Renal cortex interstitium (tissue), 11 donors: Measurements from ENCODE around the gene CPM. TPM values are rescaled to one million over a fixed set of nuclear protein-coding genes. Genes with fewer than 3 reads are reported as not detected.
"Not testable (repeated sequence)": the region's sequence is repeated elsewhere in the genome, so short reads cannot be mapped to it uniquely, and the experiment has no call there.

ENCODE experiments used
- DNase-seq, 11 donors: peaks; one replicate each; pipeline ENCODE4 v3.0.0-alpha.2; 2013; ENCODE audit warnings: low read depth in 9 of 11, low spot score in 4 of 11; ENCODE audit errors: extremely low read depth in 1 of 11
- polyA plus RNA-seq, 3 donors: library from polyadenylated mRNA; unstranded; fragments of 120-200 nt; gene quantifications; one replicate each; pipeline ENCODE4 v1.2.1, GENCODE V29; 2013; ENCODE audit not compliant: insufficient read length in 3 of 3

CPM gene
- polyA plus RNA-seq, 3 donors: 23.3 to 35.6 (median 30.9) TPM

- peak; percentile 74 to 92 (median 88) for DNase-seq
Observed at GRCh38 chr12:68807576-68808387, 125.2 kb downstream of the CPM start, which contains the start of gene MDM2. Gene MDM2 (plus strand): TSS chr12:68808177. CDS start chr12:68808478, 301 bp downstream.

GRCh38 chr12:68807274-68807575, 125.7 kb downstream of the CPM start:
- not testable (repeated sequence) for DNase-seq

GRCh38 chr12:68806488-68807237, 126.3 kb downstream of the CPM start:
- no peak for DNase-seq

- DNase-seq: no peak
Observed at GRCh38 chr12:68805592-68806120, 127.3 kb downstream of the CPM start.

- DNase-seq: no peak
Observed at GRCh38 chr12:68804657-68805591, 128.0 kb downstream of the CPM start.

GRCh38 chr12:68803948-68804656, 128.9 kb downstream of the CPM start:
- no peak for DNase-seq

GRCh38 chr12:68802911-68803651, 129.9 kb downstream of the CPM start:
- peak in 1 of 11 donors; percentile 22 for DNase-seq

GRCh38 chr12:68802372-68802745, 130.6 kb downstream of the CPM start:
- not testable (repeated sequence) for DNase-seq

Other genes starting within 250 kb of the CPM start
- 10 to 100 TPM; 71.0 to 88.5 (median 72.4) TPM for gene NUP107, start 246.2 kb downstream of the CPM start, polyA plus RNA-seq
- 10 to 100 TPM; 16.7 to 23.2 (median 18.0) TPM for gene SLC35E3, start 187.0 kb downstream of the CPM start, polyA plus RNA-seq
- 10 to 100 TPM; 55.1 to 77.1 (median 72.0) TPM for gene MDM2, start 125.0 kb downstream of the CPM start, polyA plus RNA-seq